GM12874 (cell line): Measurements from ENCODE around the gene NMNAT1.

Source experiments
- CTCF ChIP-seq: IDR thresholded peaks from 2 replicates; pipeline ENCODE4 v1.5.1; 2011; ENCODE audit warnings: low read depth, mild to moderate bottlenecking, control low read depth, low read length, moderate library complexity; ENCODE audit not compliant: insufficient read depth

The NMNAT1 gene

GRCh38 chr1:9904596-9904995 is 38.7 kb upstream of the NMNAT1 start:
- no peak for TF ChIP-seq CTCF

- TF ChIP-seq CTCF: no peak
Observed at GRCh38 chr1:9905010-9905409, 38.3 kb upstream of the NMNAT1 start.

GRCh38 chr1:9906466-9906865 is 36.8 kb upstream of the NMNAT1 start:
- no peak for TF ChIP-seq CTCF

- no peak for TF ChIP-seq CTCF
Observed at GRCh38 chr1:9907441-9907840, 35.8 kb upstream of the NMNAT1 start.

- no peak for TF ChIP-seq CTCF
Observed at GRCh38 chr1:9908871-9909233, 34.4 kb upstream of the NMNAT1 start.

- TF ChIP-seq CTCF: no peak
Observed at GRCh38 chr1:9909234-9910046, 33.8 kb upstream of the NMNAT1 start.

- no peak for TF ChIP-seq CTCF
Observed at GRCh38 chr1:9910076-9910422, 33.2 kb upstream of the NMNAT1 start, which contains the start of gene CTNNBIP1. TSS of gene CTNNBIP1 (minus strand) at chr1:9910269. CDS start at chr1:9872064, 38,205 bp downstream.
